Breast epithelium (tissue), 4 donors: ENCODE results near the gene CDH23. TPM values are rescaled to one million over a fixed set of nuclear protein-coding genes. Genes with fewer than 3 reads are reported as not detected.

Experiments
- DNase-seq, 2 donors: peaks; one replicate each; pipeline ENCODE4 v3.0.0-alpha.2; 2019; ENCODE audit warnings: low spot score in 2 of 2
- H3K27ac ChIP-seq, 2 donors: fragments of 200-600 bp; sonication (generic) in 1 of 2; one replicate each; pipeline ENCODE4 v1.5.1; 2016 to 2019; ENCODE audit warnings: mild to moderate bottlenecking in 1 of 2
- H3K27me3 ChIP-seq, 2 donors: fragments of 200-600 bp; sonication (generic) in 1 of 2; one replicate each; pipeline versions ENCODE4 v1.5.1 to v1.6.0; 2017 to 2019; ENCODE audit warnings: control low read depth in 1 of 2, mild to moderate bottlenecking in 1 of 2
- H3K36me3 ChIP-seq: fragments of 200-600 bp; one replicate; pipeline ENCODE4 v1.5.1; 2019
- H3K4me1 ChIP-seq, 2 donors: fragments of 200-600 bp; sonication (generic); one replicate each; pipeline ENCODE4 v1.5.1; 2016 to 2019; ENCODE audit warnings: control low read depth in 1 of 2
- H3K4me3 ChIP-seq, 3 donors: fragments of 200-600 bp; sonication (generic); 1 replicate in 2 of 3; 2 replicates in 1 of 3; pipeline ENCODE4 v1.5.1; 2016 to 2019; ENCODE audit warnings: mild to moderate bottlenecking in 3 of 3, moderate library complexity in 2 of 3
- H3K9me3 ChIP-seq, 2 donors: fragments of 200-600 bp; sonication (generic) in 1 of 2; one replicate each; pipeline ENCODE4 v1.5.1; 2016 to 2019; ENCODE audit warnings: control low read depth in 1 of 2
- POLR2A ChIP-seq: fragments of 450-650 bp; IDR thresholded peaks from one replicate; pipeline ENCODE4 v1.6.1; 2016; ENCODE audit warnings: antibody characterized with exemption, mild to moderate bottlenecking, moderate library complexity
- POLR2AphosphoS5 ChIP-seq, 3 donors: sonication (generic); formaldehyde crosslinking; IDR thresholded peaks; one replicate each; pipeline ENCODE4 v1.6.1; 2017; ENCODE audit warnings: antibody characterized with exemption in 3 of 3
- intact Hi-C: fragments of 100-400 bp; cut with DNase I; formaldehyde crosslinking; loops from one replicate; pipeline ENCODE4 v1.15.1; 2023; ENCODE audit warnings: low total_unique reads
- total RNA-seq, 3 donors: library from RNA; depleted of rRNA; stranded (reverse); fragments of >200 nt; gene quantifications; one replicate each; pipeline ENCODE4 v1.1.0, GENCODE V29; 2016
- TF ChIP-seq, protein P1 (sequence below), 3 donors: fragments of 450-650 bp; IDR thresholded peaks; one replicate each; pipeline ENCODE4 v1.5.1; 2016 to 2017; ENCODE audit warnings: antibody characterized with exemption in 3 of 3, mild to moderate bottlenecking in 3 of 3, moderate library complexity in 3 of 3

The CDH23 gene
- total RNA-seq, 3 donors from 2014 or later, result 8.5 to 13.8 (median 11.6) TPM

DNA sequence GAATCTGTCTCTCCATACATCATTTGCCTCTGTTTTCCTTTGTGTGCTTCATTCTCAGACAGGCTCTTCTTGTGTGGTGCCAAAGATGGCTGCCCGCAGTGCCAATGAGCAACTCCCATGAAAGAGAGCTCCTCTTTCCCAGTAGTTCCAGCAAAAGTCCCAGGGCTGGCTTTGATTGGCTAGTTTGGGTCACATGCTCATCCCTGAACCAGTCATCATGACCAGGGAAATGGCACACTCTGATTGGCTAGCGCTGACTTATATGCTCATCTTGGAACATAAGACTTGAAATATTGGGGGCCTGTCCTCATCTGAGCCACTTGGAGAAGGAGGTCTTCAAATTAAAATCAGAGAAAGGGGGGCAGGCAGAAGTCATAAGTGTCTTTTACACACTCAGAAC lies 112.7 kb downstream of the CDH23 start:
- Histone ChIP-seq H3K4me1 (no peaks in the 10 kb centered on the region), H3K36me3 (no peaks in the 10 kb centered on the region), H3K9me3 (no peaks in the 10 kb centered on the region), H3K27ac (no peak overlapping the region), H3K4me3 (no peak overlapping the region), H3K27me3 (no peaks in the 10 kb centered on the region)
- intact Hi-C loops, result no loop called here
- no peak for DNase-seq
- TF ChIP-seq POLR2A (no peak), POLR2AphosphoS5 (IDR thresholded peaks at IDR 0.05) (no peak)
- TF ChIP-seq, protein P1, sequence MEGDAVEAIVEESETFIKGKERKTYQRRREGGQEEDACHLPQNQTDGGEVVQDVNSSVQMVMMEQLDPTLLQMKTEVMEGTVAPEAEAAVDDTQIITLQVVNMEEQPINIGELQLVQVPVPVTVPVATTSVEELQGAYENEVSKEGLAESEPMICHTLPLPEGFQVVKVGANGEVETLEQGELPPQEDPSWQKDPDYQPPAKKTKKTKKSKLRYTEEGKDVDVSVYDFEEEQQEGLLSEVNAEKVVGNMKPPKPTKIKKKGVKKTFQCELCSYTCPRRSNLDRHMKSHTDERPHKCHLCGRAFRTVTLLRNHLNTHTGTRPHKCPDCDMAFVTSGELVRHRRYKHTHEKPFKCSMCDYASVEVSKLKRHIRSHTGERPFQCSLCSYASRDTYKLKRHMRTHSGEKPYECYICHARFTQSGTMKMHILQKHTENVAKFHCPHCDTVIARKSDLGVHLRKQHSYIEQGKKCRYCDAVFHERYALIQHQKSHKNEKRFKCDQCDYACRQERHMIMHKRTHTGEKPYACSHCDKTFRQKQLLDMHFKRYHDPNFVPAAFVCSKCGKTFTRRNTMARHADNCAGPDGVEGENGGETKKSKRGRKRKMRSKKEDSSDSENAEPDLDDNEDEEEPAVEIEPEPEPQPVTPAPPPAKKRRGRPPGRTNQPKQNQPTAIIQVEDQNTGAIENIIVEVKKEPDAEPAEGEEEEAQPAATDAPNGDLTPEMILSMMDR (IDR thresholded peaks at IDR 0.05), result no peak

DNA sequence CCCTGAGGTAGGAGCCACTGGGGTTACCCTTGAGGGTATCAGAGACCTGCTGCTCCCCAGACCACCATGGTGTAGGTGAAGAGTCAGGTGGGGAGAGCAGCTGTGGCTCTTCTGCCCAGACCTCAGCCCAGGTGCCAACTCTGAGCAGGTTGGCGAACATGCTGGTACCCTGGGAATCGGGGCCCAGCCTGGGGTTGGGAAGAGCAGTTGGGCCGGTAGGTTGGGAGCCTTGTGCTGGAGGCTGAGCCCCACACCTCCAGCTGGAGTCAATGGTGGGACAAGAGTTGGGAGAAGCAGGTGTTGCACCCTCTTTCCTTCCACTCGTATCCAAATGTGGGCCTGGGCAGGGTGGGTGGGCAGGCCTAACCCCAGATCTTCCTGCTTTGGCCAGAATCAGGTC lies 114.5 kb downstream of the CDH23 start:
- Histone ChIP-seq H3K27me3 (no peaks in the 10 kb centered on the region), H3K4me1 (no peaks in the 10 kb centered on the region), H3K27ac (no peak overlapping the region), H3K4me3 (no peak overlapping the region), H3K9me3 (no peaks in the 10 kb centered on the region), H3K36me3 (no peaks in the 10 kb centered on the region)
- intact Hi-C loops, result no loop called here
- DNase-seq, result no peak
- TF ChIP-seq POLR2A, result no peak
- TF ChIP-seq, protein P1 (IDR thresholded peaks at IDR 0.05), result no peak
- no peak for TF ChIP-seq POLR2AphosphoS5 (IDR thresholded peaks at IDR 0.05)

DNA sequence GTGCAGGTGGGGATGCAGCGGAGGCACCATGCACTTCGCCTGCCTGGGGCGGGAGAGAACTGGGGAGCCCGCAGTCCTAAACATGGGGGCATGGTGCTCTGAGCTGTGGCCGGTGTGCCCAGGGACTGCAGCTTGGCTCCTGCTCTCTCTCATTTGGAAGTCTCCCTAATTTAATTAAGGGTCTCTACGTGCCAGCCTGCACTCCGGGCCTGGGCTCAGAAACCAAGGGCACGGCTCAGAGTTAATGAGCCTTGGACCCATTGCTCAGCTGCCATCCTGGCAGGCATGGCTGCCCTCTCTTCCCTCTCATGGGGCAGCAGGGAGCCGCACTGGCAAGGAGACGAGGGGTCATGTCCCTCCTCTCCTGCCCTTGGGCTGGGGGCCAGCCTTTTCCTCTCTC lies 115.6 kb downstream of the CDH23 start:
- H3K27ac ChIP-seq, result no peak overlapping the region
- H3K36me3 ChIP-seq, result no peaks in the 10 kb centered on the region
- DNase-seq, result no peak
- H3K9me3 ChIP-seq, result no peaks in the 10 kb centered on the region
- H3K4me3 ChIP-seq, result no peak overlapping the region
- H3K4me1 ChIP-seq, result no peaks in the 10 kb centered on the region
- H3K27me3 ChIP-seq, result no peaks in the 10 kb centered on the region
- intact Hi-C loops, result no loop called here
- TF ChIP-seq, protein P1 (IDR thresholded peaks at IDR 0.05), result no peak
- TF ChIP-seq POLR2AphosphoS5 (IDR thresholded peaks at IDR 0.05) (no peak), POLR2A (no peak)

DNA sequence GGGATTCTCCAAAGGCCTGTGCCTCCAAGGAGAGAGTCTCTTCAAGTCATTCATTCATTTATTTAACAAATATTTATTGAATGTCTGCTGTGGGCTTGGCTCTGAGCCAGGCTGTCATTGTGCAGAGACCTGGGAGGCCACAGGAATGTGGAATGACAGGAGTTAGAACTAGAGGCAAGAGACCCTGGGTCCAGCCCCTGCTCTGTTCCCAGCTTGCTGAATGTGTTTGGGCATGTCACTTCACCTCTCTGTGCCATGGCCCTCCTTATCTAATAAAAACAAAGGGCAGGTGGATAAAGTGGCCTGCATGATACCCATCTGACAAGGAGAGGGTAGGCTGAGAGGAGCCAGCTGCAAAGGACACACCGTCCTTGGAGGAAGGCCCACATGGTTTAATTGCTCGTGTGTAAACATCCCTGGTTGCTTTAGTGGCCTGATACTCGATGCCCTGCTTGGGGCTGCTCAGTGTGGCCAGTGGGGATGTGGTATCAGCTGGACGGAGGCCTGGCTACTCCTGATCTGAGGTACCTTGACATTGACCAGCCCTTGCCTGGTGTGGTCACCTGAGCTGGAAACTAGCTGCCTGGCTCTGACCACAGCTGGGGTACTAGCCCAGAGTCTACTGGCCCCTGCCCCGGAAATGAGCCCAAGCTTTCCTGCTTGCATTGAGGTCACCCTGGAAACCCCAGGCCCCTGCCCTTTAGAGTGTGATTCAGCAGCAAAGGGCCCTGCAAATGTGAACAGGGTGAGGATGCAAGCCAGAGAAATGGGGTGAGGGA lies 116.2 kb downstream of the CDH23 start:
- peak; percentile 64 to 84 for DNase-seq
- Histone ChIP-seq H3K27me3 (no peaks in the 10 kb centered on the region), H3K27ac (no peak overlapping the region), H3K9me3 (no peaks in the 10 kb centered on the region), H3K4me3 (no peak overlapping the region), H3K4me1 (no peaks in the 10 kb centered on the region), H3K36me3 (no peaks in the 10 kb centered on the region)
- no peak for TF ChIP-seq POLR2A
- TF ChIP-seq, protein P1 (IDR thresholded peaks at IDR 0.05), result no peak
- no peak for TF ChIP-seq POLR2AphosphoS5 (IDR thresholded peaks at IDR 0.05)
- intact Hi-C loops, result no loop called here

DNA sequence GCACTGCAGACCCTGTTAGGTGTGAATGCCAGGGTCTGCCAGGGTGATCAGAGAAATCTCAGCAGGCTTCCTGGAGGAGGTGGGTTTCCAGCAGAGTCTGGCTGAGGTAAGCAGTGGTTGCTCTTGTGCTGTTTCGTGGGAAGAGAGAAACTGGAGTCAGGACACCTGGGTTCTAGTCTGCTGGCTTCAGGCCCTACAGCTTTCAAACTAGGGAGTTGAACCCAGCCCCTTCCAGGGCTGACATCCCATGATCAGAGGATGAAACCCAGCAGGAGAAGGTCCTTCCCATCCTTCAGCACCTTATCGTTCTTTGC lies 116.8 kb downstream of the CDH23 start:
- no peak for TF ChIP-seq POLR2A
- intact Hi-C loops, result no loop called here
- DNase-seq, result no peak
- no peak overlapping the region for H3K4me3 ChIP-seq
- H3K27me3 ChIP-seq, result no peaks in the 10 kb centered on the region
- no peaks in the 10 kb centered on the region for H3K36me3 ChIP-seq
- H3K27ac ChIP-seq, result no peak overlapping the region
- no peaks in the 10 kb centered on the region for H3K9me3 ChIP-seq
- no peaks in the 10 kb centered on the region for H3K4me1 ChIP-seq

DNA sequence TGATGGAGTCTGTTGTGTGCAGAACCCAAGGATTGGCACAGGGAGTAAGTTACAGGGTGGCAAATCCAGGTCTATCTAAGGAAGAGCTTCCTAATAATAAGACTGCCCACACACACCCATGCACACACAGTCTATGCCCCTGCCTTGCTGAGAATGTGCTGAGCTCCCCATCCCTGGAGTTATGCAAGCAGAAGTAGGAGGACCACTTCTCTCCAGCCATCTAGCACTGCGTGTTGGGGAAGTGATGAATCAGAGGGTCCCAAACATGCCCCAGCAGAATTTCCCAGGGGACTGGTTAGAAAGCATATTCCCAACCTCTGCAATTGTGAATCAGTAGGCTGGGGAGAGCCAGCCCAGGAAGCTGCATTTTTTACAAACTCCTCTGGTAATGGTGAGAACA lies 117.2 kb downstream of the CDH23 start:
- Histone ChIP-seq H3K4me1 (no peaks in the 10 kb centered on the region), H3K9me3 (no peaks in the 10 kb centered on the region), H3K4me3 (no peak overlapping the region), H3K36me3 (no peaks in the 10 kb centered on the region), H3K27ac (no peak overlapping the region), H3K27me3 (no peaks in the 10 kb centered on the region)
- TF ChIP-seq POLR2AphosphoS5 (IDR thresholded peaks at IDR 0.05), result no peak
- TF ChIP-seq, protein P1 (IDR thresholded peaks at IDR 0.05), result no peak
- TF ChIP-seq POLR2A, result no peak
- intact Hi-C loops, result no loop called here
- DNase-seq, result no peak
